GM18951 (cell line): ENCODE measurements around the gene GAS6.

ENCODE experiments used
- POLR2A ChIP-seq: IDR thresholded peaks from 4 replicates; pipeline ENCODE4 v1.6.1; 2011; ENCODE audit warnings: mild to moderate bottlenecking; ENCODE audit not compliant: insufficient read length, insufficient read depth; ENCODE audit errors: extremely low read depth
- in situ Hi-C: fragments of 300-500 bp; cut with MboI; formaldehyde crosslinking; loops from one replicate; pipeline ENCODE4 v1.12.0; 2022; ENCODE audit warnings: low sequenced_read_pairs, mixed read lengths, inconsistent platforms; ENCODE audit not compliant: unreplicated experiment

Gene GAS6

GRCh38 chr13:113774177-113775107 is 89.4 kb downstream of the GAS6 start:
- in situ Hi-C loops: no loop called here
- TF ChIP-seq POLR2A: no peak

- no peak for TF ChIP-seq POLR2A
- in situ Hi-C loops: no loop called here
Observed at GRCh38 chr13:113771709-113772331, 92.1 kb downstream of the GAS6 start.

GRCh38 chr13:113770937-113771336 is 92.9 kb downstream of the GAS6 start:
- in situ Hi-C loops: no loop called here
- no peak for TF ChIP-seq POLR2A
